Measurements from ENCODE around the gene STK11IP.

DNA sequence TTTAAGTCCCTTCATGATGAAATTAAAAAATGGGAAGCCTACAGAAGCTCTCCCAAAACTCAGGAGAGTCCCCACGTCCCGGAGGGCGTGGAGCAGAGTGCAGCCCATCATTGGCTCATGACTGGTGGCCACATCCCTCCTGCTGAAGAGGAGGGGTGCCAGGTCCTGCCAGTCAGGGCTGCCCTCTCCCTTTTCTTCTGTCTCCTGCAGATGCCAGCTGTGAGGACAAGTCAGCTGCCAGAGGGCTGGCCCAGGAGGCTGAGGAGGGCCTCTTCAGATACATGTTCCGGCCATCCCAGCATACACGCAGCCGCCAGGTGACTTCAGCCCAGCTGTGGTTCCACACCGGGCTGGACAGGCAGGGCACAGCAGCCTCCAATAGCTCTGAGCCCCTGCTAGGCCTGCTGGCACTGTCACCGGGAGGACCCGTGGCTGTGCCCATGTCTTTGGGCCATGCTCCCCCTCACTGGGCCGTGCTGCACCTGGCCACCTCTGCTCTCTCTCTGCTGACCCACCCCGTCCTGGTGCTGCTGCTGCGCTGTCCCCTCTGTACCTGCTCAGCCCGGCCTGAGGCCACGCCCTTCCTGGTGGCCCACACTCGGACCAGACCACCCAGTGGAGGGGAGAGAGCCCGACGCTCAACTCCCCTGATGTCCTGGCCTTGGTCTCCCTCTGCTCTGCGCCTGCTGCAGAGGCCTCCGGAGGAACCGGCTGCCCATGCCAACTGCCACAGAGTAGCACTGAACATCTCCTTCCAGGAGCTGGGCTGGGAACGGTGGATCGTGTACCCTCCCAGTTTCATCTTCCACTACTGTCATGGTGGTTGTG is 23.0 kb upstream of the STK11IP start:
- TF ChIP-seq, protein P1, sequence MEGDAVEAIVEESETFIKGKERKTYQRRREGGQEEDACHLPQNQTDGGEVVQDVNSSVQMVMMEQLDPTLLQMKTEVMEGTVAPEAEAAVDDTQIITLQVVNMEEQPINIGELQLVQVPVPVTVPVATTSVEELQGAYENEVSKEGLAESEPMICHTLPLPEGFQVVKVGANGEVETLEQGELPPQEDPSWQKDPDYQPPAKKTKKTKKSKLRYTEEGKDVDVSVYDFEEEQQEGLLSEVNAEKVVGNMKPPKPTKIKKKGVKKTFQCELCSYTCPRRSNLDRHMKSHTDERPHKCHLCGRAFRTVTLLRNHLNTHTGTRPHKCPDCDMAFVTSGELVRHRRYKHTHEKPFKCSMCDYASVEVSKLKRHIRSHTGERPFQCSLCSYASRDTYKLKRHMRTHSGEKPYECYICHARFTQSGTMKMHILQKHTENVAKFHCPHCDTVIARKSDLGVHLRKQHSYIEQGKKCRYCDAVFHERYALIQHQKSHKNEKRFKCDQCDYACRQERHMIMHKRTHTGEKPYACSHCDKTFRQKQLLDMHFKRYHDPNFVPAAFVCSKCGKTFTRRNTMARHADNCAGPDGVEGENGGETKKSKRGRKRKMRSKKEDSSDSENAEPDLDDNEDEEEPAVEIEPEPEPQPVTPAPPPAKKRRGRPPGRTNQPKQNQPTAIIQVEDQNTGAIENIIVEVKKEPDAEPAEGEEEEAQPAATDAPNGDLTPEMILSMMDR (conservative IDR thresholded peaks at IDR 0.05; ENCODE audit: low read depth, low read length), result no peak
- TF ChIP-seq EZH2 (IDR thresholded peaks at IDR 0.05; ENCODE audit: borderline replicate concordance, low read depth, low read length, poor library complexity, severe bottlenecking), result no peak
